Pancreas (tissue), 10 donors: ENCODE data around the gene FDXACB1. TPM values are rescaled to one million over a fixed set of nuclear protein-coding genes. Genes with fewer than 3 reads are reported as not detected.

Experiments used
- ATAC-seq, 4 donors: fragments of 200-7000 bp; cut with Tn5 transposase; one replicate each; pipeline versions ENCODE4 v1.8.0 to v1.9.1; 2020; ENCODE audit warnings: mild to moderate bottlenecking in 4 of 4, moderate library complexity in 4 of 4
- DNase-seq, 6 donors: peaks; one replicate each; pipeline ENCODE4 v3.0.0-alpha.2; 2020
- FAIRE-seq: peaks from 2 replicates; lab custom pipeline; 2012; peaks lifted over from hg19 to GRCh38; lab: Jason Lieb, UNC
- H3K27ac ChIP-seq, 4 donors: fragments of 200-600 bp; sonication (generic); 1 replicate in 3 of 4; 2 replicates in 1 of 4; pipeline versions ENCODE4 v1.5.0 to v1.8.0; 2020
- H3K27me3 ChIP-seq, 4 donors: fragments of 200-600 bp; one replicate each; pipeline ENCODE4 v1.8.0; 2021
- H3K36me3 ChIP-seq, 3 donors: fragments of 200-600 bp; sonication (generic) in 1 of 3; one replicate each; pipeline versions ENCODE4 v1.5.0 to v1.8.0; 2020 to 2021
- H3K4me1 ChIP-seq, 3 donors: fragments of 200-600 bp; one replicate each; pipeline ENCODE4 v1.8.0; 2021
- H3K4me3 ChIP-seq, 4 donors: fragments of 200-600 bp; sonication (generic) in 2 of 4; one replicate each; pipeline versions ENCODE4 v1.5.0 to v1.8.0; 2020 to 2021
- H3K9me3 ChIP-seq, 4 donors: fragments of 200-600 bp; one replicate each; pipeline ENCODE4 v1.8.0; 2021
- WGBS, 2 donors: extraction: QIAGEN DNeasy Blood & Tissue Kit; methylation state at CpG; one replicate each; pipeline ENCODE4 v1.1.7; 2013; 5-methylcytosine and 5-hydroxymethylcytosine counted together
- intact Hi-C, 3 donors: fragments of 100-400 bp; cut with DNase I; formaldehyde crosslinking; loops; one replicate each; pipeline versions ENCODE4 v1.11.1 to v1.14.2; 2022
- polyA plus RNA-seq, 2 donors: library from polyadenylated mRNA; stranded (reverse); fragments of 200-250 nt; gene quantifications; one replicate each; pipeline ENCODE4 v1.2.3, GENCODE V29; 2013
- total RNA-seq, 6 donors: library from RNA; stranded (reverse); fragmentation: NEBNext Ultra II Directional in 4 of 6; extraction: Animal tissue kit (Norgen Biotek cat#: 25700) in 4 of 6; gene quantifications; one replicate each; pipeline versions ENCODE4 v1.2.1 to v1.2.4, GENCODE V29; 2021 to 2023
- TF ChIP-seq, protein P1 (sequence below), 4 donors: fragments of 200-600 bp; sonication (generic) in 3 of 4; IDR thresholded peaks; one replicate each; pipeline versions ENCODE4 v1.5.0 to v1.8.0; 2021; ENCODE audit warnings: antibody characterized with exemption in 4 of 4
- donor health status: healthy with polysubstance abuse.
- donor health status: DM: no; HTN: no; CAD: no; lungs with moderate emphysema.
- donor health status: DM: no; HTN: no; CAD: no.
- donor health status: control.
- donor health status: control.
- donor health status: Bipolar disorder and iron deficiency.
- donor health status: DM: yes; HTN: yes; CAD: no.
- donor health status: DM: no; HTN: no; CAD: no.
- donor health status: DM: no; HTN: no; CAD: no.
- donor health status: DM: yes; HTN: yes; CAD: no.

FDXACB1 gene
- total and polyA plus RNA-seq, 8 donors = 0.51 to 2.1 (median 1.2) TPM

DNA sequence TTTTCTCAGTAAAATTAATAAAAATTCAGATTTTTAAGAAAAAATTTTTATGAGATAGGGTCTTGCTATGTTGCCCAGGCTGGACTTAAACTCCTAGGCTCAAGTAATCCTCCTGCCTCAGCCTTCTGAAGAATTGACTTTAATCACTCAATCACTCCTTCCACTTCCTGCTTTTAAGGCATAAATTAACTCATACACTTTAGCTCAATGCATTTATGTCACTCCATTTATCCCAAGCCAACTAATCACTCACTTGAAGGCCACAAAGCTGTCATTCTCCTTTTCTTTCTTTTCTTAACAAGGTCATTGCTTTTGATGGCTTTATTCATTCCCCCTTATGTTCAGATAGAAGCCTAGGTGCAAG lies 8.5 kb downstream of the FDXACB1 start:
- Histone ChIP-seq H3K27ac (peak overlapping the region; percentile 71 to 93 (median 88)), H3K4me3 (peak overlapping the region; percentile 68 to 99 (median 98)), H3K4me1 (peaks cover 0 to 13% (median 4%) of the 10 kb centered on the region in 3 donors), H3K9me3 (no peaks in the 10 kb centered on the region), H3K36me3 (peaks cover 0 to 6% (median 0%) of the 10 kb centered on the region in 3 donors), H3K27me3 (no peaks in the 10 kb centered on the region)
- TF ChIP-seq, protein P1, sequence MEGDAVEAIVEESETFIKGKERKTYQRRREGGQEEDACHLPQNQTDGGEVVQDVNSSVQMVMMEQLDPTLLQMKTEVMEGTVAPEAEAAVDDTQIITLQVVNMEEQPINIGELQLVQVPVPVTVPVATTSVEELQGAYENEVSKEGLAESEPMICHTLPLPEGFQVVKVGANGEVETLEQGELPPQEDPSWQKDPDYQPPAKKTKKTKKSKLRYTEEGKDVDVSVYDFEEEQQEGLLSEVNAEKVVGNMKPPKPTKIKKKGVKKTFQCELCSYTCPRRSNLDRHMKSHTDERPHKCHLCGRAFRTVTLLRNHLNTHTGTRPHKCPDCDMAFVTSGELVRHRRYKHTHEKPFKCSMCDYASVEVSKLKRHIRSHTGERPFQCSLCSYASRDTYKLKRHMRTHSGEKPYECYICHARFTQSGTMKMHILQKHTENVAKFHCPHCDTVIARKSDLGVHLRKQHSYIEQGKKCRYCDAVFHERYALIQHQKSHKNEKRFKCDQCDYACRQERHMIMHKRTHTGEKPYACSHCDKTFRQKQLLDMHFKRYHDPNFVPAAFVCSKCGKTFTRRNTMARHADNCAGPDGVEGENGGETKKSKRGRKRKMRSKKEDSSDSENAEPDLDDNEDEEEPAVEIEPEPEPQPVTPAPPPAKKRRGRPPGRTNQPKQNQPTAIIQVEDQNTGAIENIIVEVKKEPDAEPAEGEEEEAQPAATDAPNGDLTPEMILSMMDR (IDR thresholded peaks at IDR 0.05) = no peak
- FAIRE-seq (no peak), DNase-seq (no peak), ATAC-seq (peak in 3 of 4 donors; percentile 2 to 16 (median 3))
- intact Hi-C loops = loop anchor here in 1 of 3 donors (10.0 kb wide), 1 partner anchor 114 kb away; no protein-coding TSS in a partner anchor

DNA sequence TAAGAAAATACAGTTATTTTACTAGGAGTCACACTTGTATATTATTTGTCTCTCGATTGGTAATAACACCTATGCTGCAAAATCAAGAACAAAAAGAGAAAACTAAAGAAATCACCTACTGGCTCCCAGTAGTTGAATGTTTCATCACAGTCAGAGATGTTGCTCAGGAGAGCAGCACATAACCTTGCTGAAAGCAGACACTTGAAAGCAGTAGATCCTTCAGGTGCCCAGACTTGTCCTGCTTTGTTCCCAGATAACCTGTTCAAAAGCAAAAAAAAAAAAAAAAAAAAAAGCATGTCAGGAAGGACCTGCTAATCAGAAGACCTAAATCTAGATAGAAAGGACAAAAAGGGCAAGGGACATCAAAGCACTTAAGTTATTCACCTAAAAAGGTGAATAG lies 8.9 kb downstream of the FDXACB1 start:
- DNase-seq (no peak), ATAC-seq (no peak), FAIRE-seq (no peak)
- peaks cover 0 to 10% (median 0%) of the 10 kb centered on the region in 3 donors for H3K36me3 ChIP-seq
- no peaks in the 10 kb centered on the region for H3K27me3 ChIP-seq
- peak overlapping the region in 2 of 4 donors; percentile 99 for H3K4me3 ChIP-seq
- peaks cover 0 to 13% (median 4%) of the 10 kb centered on the region in 3 donors for H3K4me1 ChIP-seq
- H3K27ac ChIP-seq = no peak overlapping the region
- WGBS, 2 donors = 80 to 84% methylated on average over 1 of the region's 1 CpG
- TF ChIP-seq, protein P1 (IDR thresholded peaks at IDR 0.05) = no peak
- H3K9me3 ChIP-seq = no peaks in the 10 kb centered on the region
- intact Hi-C loops = loop anchor here in 1 of 3 donors (10.0 kb wide), 1 partner anchor 115 kb away; no protein-coding TSS in a partner anchor

DNA sequence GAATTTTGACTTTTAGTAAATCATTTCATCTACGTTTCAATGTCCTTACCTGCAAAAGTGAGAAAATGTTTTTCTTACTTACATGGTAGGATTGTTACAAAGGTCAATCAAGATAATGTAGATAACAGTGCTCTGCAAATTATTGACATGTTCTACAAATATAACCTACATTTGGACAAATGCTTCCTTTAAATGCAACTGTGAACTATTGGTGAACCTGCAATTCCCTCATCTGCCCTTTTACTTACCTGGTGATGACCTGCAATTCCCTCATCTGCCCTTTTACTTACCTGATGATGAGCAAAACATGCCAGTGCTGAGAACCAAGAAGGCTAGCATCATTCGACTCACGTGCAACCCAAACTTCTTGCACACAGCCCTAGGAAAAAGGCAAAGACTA lies 18.7 kb downstream of the FDXACB1 start:
- FAIRE-seq = no peak
- TF ChIP-seq, protein P1 (IDR thresholded peaks at IDR 0.05) = no peak
- Histone ChIP-seq H3K9me3 (no peaks in the 10 kb centered on the region), H3K27ac (no peak overlapping the region), H3K4me1 (peaks cover 0 to 7% (median 0%) of the 10 kb centered on the region in 3 donors), H3K27me3 (no peaks in the 10 kb centered on the region), H3K36me3 (peaks cover 0 to 45% (median 0%) of the 10 kb centered on the region in 3 donors), H3K4me3 (no peak overlapping the region)
- 72 to 75% methylated on average over 3 of the region's 3 CpGs for WGBS, 2 donors
- DNase-seq = no peak
- no peak for ATAC-seq
- intact Hi-C loops = no loop called here

DNA sequence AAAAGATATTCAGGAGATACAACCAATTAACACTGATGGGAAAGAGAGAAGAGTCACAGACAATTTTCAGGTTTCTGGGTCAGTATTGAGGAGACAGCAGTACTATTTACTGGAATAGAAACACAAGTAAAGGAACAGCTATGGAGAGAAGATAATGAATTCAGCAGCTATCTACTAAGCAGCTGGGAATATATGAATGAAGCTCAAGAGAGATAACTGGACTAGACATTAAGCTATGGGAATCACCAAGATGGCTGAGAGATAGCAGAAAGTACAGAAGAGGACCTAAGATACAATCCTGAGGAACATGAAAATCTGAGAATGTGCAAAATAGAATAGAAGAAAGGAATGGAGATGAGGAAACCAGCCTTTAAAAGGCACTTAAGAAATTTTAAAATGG lies 23.5 kb downstream of the FDXACB1 start:
- Histone ChIP-seq H3K36me3 (peaks cover 0 to 43% (median 0%) of the 10 kb centered on the region in 3 donors), H3K4me3 (no peak overlapping the region), H3K4me1 (peaks cover 0 to 4% (median 0%) of the 10 kb centered on the region in 3 donors), H3K9me3 (no peaks in the 10 kb centered on the region), H3K27ac (no peak overlapping the region), H3K27me3 (no peaks in the 10 kb centered on the region)
- intact Hi-C loops = no loop called here
- FAIRE-seq = no peak
- TF ChIP-seq, protein P1 (IDR thresholded peaks at IDR 0.05) = no peak
- ATAC-seq = no peak
- no peak for DNase-seq

DNA sequence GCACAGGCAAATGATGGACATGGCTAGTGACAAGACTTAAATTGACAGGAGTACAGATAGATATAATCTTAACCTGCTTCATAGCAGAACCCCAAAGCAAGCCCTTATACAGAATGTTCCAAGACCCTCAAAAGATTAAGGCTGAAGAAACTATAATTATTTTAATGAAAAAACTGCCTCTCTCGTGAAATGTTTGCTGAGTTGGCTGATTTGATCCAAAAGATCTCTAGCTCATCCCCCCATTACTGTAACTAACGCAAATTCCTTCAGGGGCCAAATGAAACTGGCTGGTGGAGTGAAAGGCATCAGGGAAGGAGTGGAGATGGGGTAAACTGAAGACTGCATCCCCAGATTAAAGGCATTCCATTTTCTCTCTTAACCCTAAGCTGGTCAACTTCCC lies 26.9 kb downstream of the FDXACB1 start:
- DNase-seq = no peak
- FAIRE-seq = no peak
- Histone ChIP-seq H3K36me3 (peaks cover 0 to 29% (median 0%) of the 10 kb centered on the region in 3 donors), H3K9me3 (no peaks in the 10 kb centered on the region), H3K27ac (no peak overlapping the region), H3K4me3 (no peak overlapping the region), H3K27me3 (no peaks in the 10 kb centered on the region), H3K4me1 (no peaks in the 10 kb centered on the region)
- TF ChIP-seq, protein P1 (IDR thresholded peaks at IDR 0.05) = no peak
- WGBS, 2 donors = 80 to 83% methylated on average over 2 of the region's 2 CpGs
- intact Hi-C loops = no loop called here
- ATAC-seq = no peak
